Breast epithelium (tissue), 4 donors: ENCODE measurements around the gene SIGLEC6. TPM values are rescaled to one million over a fixed set of nuclear protein-coding genes. Genes with fewer than 3 reads are reported as not detected.
A peak's percentile ranks its signal among the peaks of the same experiment; 100 is the strongest.

Experiments
- DNase-seq, 2 donors: peaks; one replicate each; pipeline ENCODE4 v3.0.0-alpha.2; 2019; ENCODE audit warnings: low spot score in 2 of 2
- H3K27ac ChIP-seq, 2 donors: fragments of 200-600 bp; sonication (generic) in 1 of 2; one replicate each; pipeline ENCODE4 v1.5.1; 2016 to 2019; ENCODE audit warnings: mild to moderate bottlenecking in 1 of 2
- H3K27me3 ChIP-seq, 2 donors: fragments of 200-600 bp; sonication (generic) in 1 of 2; one replicate each; pipeline versions ENCODE4 v1.5.1 to v1.6.0; 2017 to 2019; ENCODE audit warnings: control low read depth in 1 of 2, mild to moderate bottlenecking in 1 of 2
- H3K36me3 ChIP-seq: fragments of 200-600 bp; one replicate; pipeline ENCODE4 v1.5.1; 2019
- H3K4me1 ChIP-seq, 2 donors: fragments of 200-600 bp; sonication (generic); one replicate each; pipeline ENCODE4 v1.5.1; 2016 to 2019; ENCODE audit warnings: control low read depth in 1 of 2
- H3K4me3 ChIP-seq, 3 donors: fragments of 200-600 bp; sonication (generic); 1 replicate in 2 of 3; 2 replicates in 1 of 3; pipeline ENCODE4 v1.5.1; 2016 to 2019; ENCODE audit warnings: mild to moderate bottlenecking in 3 of 3, moderate library complexity in 2 of 3
- H3K9me3 ChIP-seq, 2 donors: fragments of 200-600 bp; sonication (generic) in 1 of 2; one replicate each; pipeline ENCODE4 v1.5.1; 2016 to 2019; ENCODE audit warnings: control low read depth in 1 of 2
- POLR2A ChIP-seq: fragments of 450-650 bp; IDR thresholded peaks from one replicate; pipeline ENCODE4 v1.6.1; 2016; ENCODE audit warnings: antibody characterized with exemption, mild to moderate bottlenecking, moderate library complexity
- POLR2AphosphoS5 ChIP-seq, 3 donors: sonication (generic); formaldehyde crosslinking; IDR thresholded peaks; one replicate each; pipeline ENCODE4 v1.6.1; 2017; ENCODE audit warnings: antibody characterized with exemption in 3 of 3
- intact Hi-C: fragments of 100-400 bp; cut with DNase I; formaldehyde crosslinking; loops from one replicate; pipeline ENCODE4 v1.15.1; 2023; ENCODE audit warnings: low total_unique reads
- total RNA-seq, 3 donors: library from RNA; depleted of rRNA; stranded (reverse); fragments of >200 nt; gene quantifications; one replicate each; pipeline ENCODE4 v1.1.0, GENCODE V29; 2016
- TF ChIP-seq, protein P1 (sequence below), 3 donors: fragments of 450-650 bp; IDR thresholded peaks; one replicate each; pipeline ENCODE4 v1.5.1; 2016 to 2017; ENCODE audit warnings: antibody characterized with exemption in 3 of 3, mild to moderate bottlenecking in 3 of 3, moderate library complexity in 3 of 3

Gene SIGLEC6
- total RNA-seq, 3 donors from 2014 or later: 0.73 to 4.8 TPM; not detected in 1

GRCh38 chr19:51469162-51469561 is 62.3 kb downstream of the SIGLEC6 start:
- intact Hi-C loops: no loop called here

GRCh38 chr19:51468545-51468920 is 62.9 kb downstream of the SIGLEC6 start:
- intact Hi-C loops: no loop called here
- H3K36me3 ChIP-seq: no peaks in the 10 kb centered on the region

More at GRCh38 chr19:51469162-51469561, 62.3 kb downstream of the SIGLEC6 start:
- TF ChIP-seq, protein P1, sequence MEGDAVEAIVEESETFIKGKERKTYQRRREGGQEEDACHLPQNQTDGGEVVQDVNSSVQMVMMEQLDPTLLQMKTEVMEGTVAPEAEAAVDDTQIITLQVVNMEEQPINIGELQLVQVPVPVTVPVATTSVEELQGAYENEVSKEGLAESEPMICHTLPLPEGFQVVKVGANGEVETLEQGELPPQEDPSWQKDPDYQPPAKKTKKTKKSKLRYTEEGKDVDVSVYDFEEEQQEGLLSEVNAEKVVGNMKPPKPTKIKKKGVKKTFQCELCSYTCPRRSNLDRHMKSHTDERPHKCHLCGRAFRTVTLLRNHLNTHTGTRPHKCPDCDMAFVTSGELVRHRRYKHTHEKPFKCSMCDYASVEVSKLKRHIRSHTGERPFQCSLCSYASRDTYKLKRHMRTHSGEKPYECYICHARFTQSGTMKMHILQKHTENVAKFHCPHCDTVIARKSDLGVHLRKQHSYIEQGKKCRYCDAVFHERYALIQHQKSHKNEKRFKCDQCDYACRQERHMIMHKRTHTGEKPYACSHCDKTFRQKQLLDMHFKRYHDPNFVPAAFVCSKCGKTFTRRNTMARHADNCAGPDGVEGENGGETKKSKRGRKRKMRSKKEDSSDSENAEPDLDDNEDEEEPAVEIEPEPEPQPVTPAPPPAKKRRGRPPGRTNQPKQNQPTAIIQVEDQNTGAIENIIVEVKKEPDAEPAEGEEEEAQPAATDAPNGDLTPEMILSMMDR (IDR thresholded peaks at IDR 0.05): no peak
- no peak for TF ChIP-seq POLR2A
- no peak for TF ChIP-seq POLR2AphosphoS5 (IDR thresholded peaks at IDR 0.05)
- H3K4me1 ChIP-seq: no peaks in the 10 kb centered on the region
- no peak overlapping the region for H3K4me3 ChIP-seq
- H3K36me3 ChIP-seq: no peaks in the 10 kb centered on the region
- H3K27me3 ChIP-seq: peaks cover 0 to 42% of the 10 kb centered on the region in 2 donors
- no peaks in the 10 kb centered on the region for H3K9me3 ChIP-seq
- DNase-seq: peak in 1 of 2 donors; percentile 3
- no peak overlapping the region for H3K27ac ChIP-seq

DNA sequence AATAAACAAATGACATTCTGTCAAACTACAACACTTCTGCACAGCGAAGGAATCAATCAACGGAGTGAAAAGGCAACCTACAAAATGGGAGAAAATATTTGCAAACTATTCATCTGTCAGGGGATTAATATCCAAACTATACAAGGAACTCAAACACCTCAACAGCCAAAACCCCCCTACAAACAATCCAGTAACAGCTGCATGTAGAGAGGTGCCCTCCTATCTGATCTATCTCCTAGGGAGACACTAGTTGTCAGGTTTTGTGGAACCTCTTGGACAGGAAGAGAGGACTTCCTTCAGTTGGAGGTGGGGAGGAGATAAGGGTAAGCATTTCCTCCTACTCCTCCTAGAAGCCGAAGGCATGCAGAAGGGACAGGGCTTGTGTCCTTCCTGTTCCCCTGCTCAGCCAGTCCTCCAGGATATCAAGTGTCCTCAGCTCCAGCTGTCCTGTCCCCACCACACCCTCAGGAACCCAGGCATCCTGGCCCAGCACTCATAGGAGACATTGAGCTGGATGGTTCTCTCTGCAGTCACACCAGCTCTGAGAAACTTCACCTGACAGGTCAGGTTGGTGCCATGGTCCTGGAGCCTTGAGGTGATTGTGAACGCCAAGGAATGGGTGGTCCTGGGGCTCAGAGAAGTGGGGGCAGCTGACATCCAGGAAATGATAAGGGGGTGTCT is 63.5 kb downstream of the SIGLEC6 start:
- TF ChIP-seq POLR2A (no peak), POLR2AphosphoS5 (IDR thresholded peaks at IDR 0.05) (no peak)
- TF ChIP-seq, protein P1 (IDR thresholded peaks at IDR 0.05): no peak
- Histone ChIP-seq H3K27ac (no peak overlapping the region), H3K4me3 (no peak overlapping the region), H3K9me3 (no peaks in the 10 kb centered on the region), H3K27me3 (peaks cover 0 to 38% of the 10 kb centered on the region in 2 donors), H3K36me3 (no peaks in the 10 kb centered on the region), H3K4me1 (no peaks in the 10 kb centered on the region)
- intact Hi-C loops: no loop called here
- peak in 1 of 2 donors; percentile 38 for DNase-seq

More at GRCh38 chr19:51468545-51468920, 62.9 kb downstream of the SIGLEC6 start:
- TF ChIP-seq, protein P1 (IDR thresholded peaks at IDR 0.05): no peak
- TF ChIP-seq POLR2AphosphoS5 (IDR thresholded peaks at IDR 0.05) (no peak), POLR2A (no peak)
- Histone ChIP-seq H3K4me1 (no peaks in the 10 kb centered on the region), H3K27ac (no peak overlapping the region), H3K4me3 (no peak overlapping the region), H3K27me3 (peaks cover 0 to 41% of the 10 kb centered on the region in 2 donors), H3K9me3 (no peaks in the 10 kb centered on the region)
- DNase-seq: no peak

Other genes starting within 250 kb of the SIGLEC6 start
- under 1 TPM in 1 of 3 donors, not detected in 2; 0.66 TPM for gene IGLON5, start 220.0 kb downstream of the SIGLEC6 start, total RNA-seq
- gene VSIG10L, start 189.5 kb downstream of the SIGLEC6 start, total RNA-seq: 1 to 10 TPM; 1.3 to 1.8 (median 1.8) TPM
- gene ETFB, start 165.3 kb downstream of the SIGLEC6 start, total RNA-seq: 100 to 1,000 TPM in 1 of 3 donors, 10 to 100 TPM in 2; 60.7 to 214 (median 88.5) TPM
- gene CLDND2, start 162.7 kb downstream of the SIGLEC6 start, total RNA-seq: not detected
- 1 to 10 TPM in 1 of 3 donors, not detected in 2; 2.1 TPM for gene NKG7, start 159.0 kb downstream of the SIGLEC6 start, total RNA-seq
- not detected for gene LIM2, start 143.7 kb downstream of the SIGLEC6 start, total RNA-seq
- gene C19orf84, start 141.1 kb downstream of the SIGLEC6 start, total RNA-seq: not detected
- gene SIGLEC10, start 114.0 kb downstream of the SIGLEC6 start, total RNA-seq: 10 to 100 TPM in 2 of 3 donors, 1 to 10 TPM in 1; 1.8 to 17.0 (median 10.2) TPM
- 1 to 10 TPM in 2 of 3 donors, under 1 TPM in 1; 0.80 to 8.6 (median 2.3) TPM for gene SIGLEC8, start 73.2 kb downstream of the SIGLEC6 start, total RNA-seq
- gene CEACAM18, start 53.1 kb downstream of the SIGLEC6 start, total RNA-seq: not detected
- 1 to 10 TPM in 1 of 3 donors, not detected in 2; 1.8 TPM for gene SIGLEC12, start 29.9 kb downstream of the SIGLEC6 start, total RNA-seq
- 10 to 100 TPM in 1 of 3 donors, 1 to 10 TPM in 2; 4.3 to 12.1 (median 8.9) TPM for gene ZNF175, start 39.6 kb upstream of the SIGLEC6 start, total RNA-seq
- gene SIGLEC5, start 98.7 kb upstream of the SIGLEC6 start, total RNA-seq: 1 to 10 TPM in 2 of 3 donors, not detected in 1; 1.6 to 1.8 TPM
- gene SIGLEC14, start 115.2 kb upstream of the SIGLEC6 start, total RNA-seq: 1 to 10 TPM in 2 of 3 donors, not detected in 1; 2.0 to 5.9 TPM
- 10 to 100 TPM in 2 of 3 donors, 1 to 10 TPM in 1; 9.1 to 29.3 (median 27.2) TPM for gene SPACA6, start 161.7 kb upstream of the SIGLEC6 start, total RNA-seq
- gene HAS1, start 192.3 kb upstream of the SIGLEC6 start, total RNA-seq: 10 to 100 TPM in 1 of 3 donors, 1 to 10 TPM in 1, under 1 TPM in 1; 0.33 to 61.8 (median 4.2) TPM
- 10 to 100 TPM in 2 of 3 donors, 1 to 10 TPM in 1; 6.0 to 14.9 (median 13.1) TPM for gene FPR1, start 220.2 kb upstream of the SIGLEC6 start, total RNA-seq
- under 1 TPM; 0.15 to 0.98 (median 0.32) TPM for gene FPR2, start 229.5 kb upstream of the SIGLEC6 start, total RNA-seq